HEK293T (cell line): ENCODE data around the gene APOL1.
"Not testable (repeated sequence)": the region's sequence is repeated elsewhere in the genome, so short reads cannot be mapped to it uniquely, and the experiment has no call there.

Experiments used
- CTCF ChIA-PET: fragments of 350-600 bp; formaldehyde crosslinking; extraction: SDS; loops from one replicate; lab custom pipeline; 2021; ENCODE audit warnings: antibody characterized with exemption, inconsistent platforms; lab: Yijun Ruan, JAX
- POLR2A ChIA-PET: fragments of 350-600 bp; formaldehyde crosslinking; extraction: SDS; loops from one replicate; lab custom pipeline; 2020; ENCODE audit warnings: antibody characterized with exemption, inconsistent platforms; lab: Yijun Ruan, JAX
- DNase-seq: peaks from one replicate; pipeline ENCODE4 v3.0.0; 2012; ENCODE audit warnings: mixed read lengths; ENCODE audit errors: extremely low spot score
- ARNT ChIP-seq: fragments of 450-650 bp; IDR thresholded peaks from 2 replicates; pipeline ENCODE4 v1.6.1; 2017; ENCODE audit warnings: mild to moderate bottlenecking
- BHLHE40 ChIP-seq: fragments of 450-650 bp; IDR thresholded peaks from 2 replicates; pipeline ENCODE4 v1.6.1; 2016; ENCODE audit warnings: mild to moderate bottlenecking, moderate library complexity, borderline replicate concordance
- CTBP1 ChIP-seq: fragments of 450-650 bp; IDR thresholded peaks from 2 replicates; pipeline ENCODE4 v1.6.1; 2016; ENCODE audit warnings: borderline replicate concordance
- ELF4 ChIP-seq: fragments of 450-650 bp; IDR thresholded peaks from 2 replicates; pipeline ENCODE4 v1.6.1; 2017; ENCODE audit warnings: antibody characterized with exemption
- FOXA1 ChIP-seq: fragments of 450-650 bp; IDR thresholded peaks from 2 replicates; pipeline ENCODE4 v1.6.1; 2016; ENCODE audit warnings: mild to moderate bottlenecking
- FOXK2 ChIP-seq: fragments of 450-650 bp; IDR thresholded peaks from 2 replicates; pipeline ENCODE4 v1.6.1; 2016; ENCODE audit warnings: mild to moderate bottlenecking
- FOXM1 ChIP-seq: fragments of 450-650 bp; IDR thresholded peaks from 2 replicates; pipeline ENCODE4 v1.6.1; 2017; ENCODE audit warnings: mild to moderate bottlenecking, borderline replicate concordance
- HDGF ChIP-seq: fragments of 450-650 bp; IDR thresholded peaks from 2 replicates; pipeline ENCODE4 v1.6.1; 2017; ENCODE audit warnings: antibody characterized with exemption, borderline replicate concordance
- L3MBTL2 ChIP-seq: fragments of 450-650 bp; conservative IDR thresholded peaks from 2 replicates; pipeline ENCODE4 v1.6.1; 2016; ENCODE audit warnings: mild to moderate bottlenecking
- LEF1 ChIP-seq: fragments of 450-650 bp; IDR thresholded peaks from 2 replicates; pipeline ENCODE4 v1.6.1; 2017; ENCODE audit warnings: mild to moderate bottlenecking, borderline replicate concordance
- NFRKB ChIP-seq: fragments of 450-650 bp; IDR thresholded peaks from 2 replicates; pipeline ENCODE4 v1.6.1; 2016; ENCODE audit warnings: mild to moderate bottlenecking, moderate library complexity
- PKNOX1 ChIP-seq: fragments of 450-650 bp; IDR thresholded peaks from 2 replicates; pipeline ENCODE4 v1.6.1; 2016
- SP1 ChIP-seq: fragments of 450-650 bp; IDR thresholded peaks from 2 replicates; pipeline ENCODE4 v1.6.1; 2017
- SUZ12 ChIP-seq: fragments of 450-650 bp; IDR thresholded peaks from 2 replicates; pipeline ENCODE4 v1.6.1; 2016; ENCODE audit warnings: mild to moderate bottlenecking
- TARDBP ChIP-seq: fragments of 450-650 bp; IDR thresholded peaks from 2 replicates; pipeline ENCODE4 v1.6.1; 2016
- ZNF384 ChIP-seq: fragments of 450-650 bp; IDR thresholded peaks from 2 replicates; pipeline ENCODE4 v1.6.1; 2016

The APOL1 gene

GRCh38 chr22:36267058-36267457 lies 14.1 kb downstream of the APOL1 start:
- no peak for DNase-seq
- POLR2A ChIA-PET = no interaction called here
- TF ChIP-seq SUZ12 = no peak
- no peak for TF ChIP-seq ELF4
- no peak for TF ChIP-seq SP1
- no peak for TF ChIP-seq BHLHE40
- CTCF ChIA-PET = interaction anchor here (1.5 kb wide), 1 partner anchor 23 kb away, joined by 3 read pairs; no protein-coding TSS in a partner anchor

GRCh38 chr22:36267896-36268485 lies 15.1 kb downstream of the APOL1 start:
- ChIA-PET CTCF (interaction anchor here (1.5 kb wide), 1 partner anchor 24 kb away, joined by 3 read pairs; no protein-coding TSS in a partner anchor), POLR2A (no interaction called here)
- DNase-seq = no peak
- TF ChIP-seq ARNT = no peak
- no peak for TF ChIP-seq SP1
- no peak for TF ChIP-seq SUZ12
- no peak for TF ChIP-seq ELF4
- no peak for TF ChIP-seq FOXM1
- TF ChIP-seq LEF1 = no peak
- no peak for TF ChIP-seq PKNOX1

GRCh38 chr22:36271231-36271630 lies 18.3 kb downstream of the APOL1 start:
- DNase-seq, POLR2A ChIA-PET, CTCF ChIA-PET: not testable (repeated sequence)

GRCh38 chr22:36271951-36272350 lies 19.0 kb downstream of the APOL1 start:
- CTCF ChIA-PET, DNase-seq: not testable (repeated sequence)
- POLR2A ChIA-PET = interaction anchor here (1.0 kb wide), 1 partner anchor 33 kb away, joined by 3 read pairs; the partner anchor contains the start of gene APOL2

GRCh38 chr22:36274531-36274930 lies 21.6 kb downstream of the APOL1 start:
- POLR2A ChIA-PET = no interaction called here

GRCh38 chr22:36277482-36278291 lies 24.8 kb downstream of the APOL1 start:
- peak; percentile 80 for DNase-seq

More at GRCh38 chr22:36274531-36274930, 21.6 kb downstream of the APOL1 start:
- DNase-seq = no peak
- CTCF ChIA-PET = interaction anchor here (0.6 to 0.7 kb wide), 2 partner anchors 97 to 542 kb away, joined by 3 to 7 read pairs; no protein-coding TSS in a partner anchor
- no peak for TF ChIP-seq PKNOX1
- TF ChIP-seq ELF4 = no peak
- no peak for TF ChIP-seq ARNT
- no peak for TF ChIP-seq CTBP1
- TF ChIP-seq SP1 = no peak

GRCh38 chr22:36279219-36279666 lies 26.3 kb downstream of the APOL1 start:
- ChIA-PET POLR2A (no interaction called here), CTCF (interaction anchor here (1.3 kb wide), 1 partner anchor 57 kb away, joined by 4 read pairs; no protein-coding TSS in a partner anchor)
- no peak for DNase-seq
- TF ChIP-seq L3MBTL2 (no peak), HDGF (no peak), BHLHE40 (no peak), ARNT (no peak), FOXM1 (no peak), ELF4 (no peak), ZNF384 (no peak), SUZ12 (no peak), FOXA1 (no peak), NFRKB (no peak), CTBP1 (no peak), SP1 (no peak), LEF1 (no peak), TARDBP (no peak), FOXK2 (no peak), PKNOX1 (no peak)

More at GRCh38 chr22:36277482-36278291, 24.8 kb downstream of the APOL1 start:
- ChIA-PET POLR2A (no interaction called here), CTCF (interaction anchor here (0.7 to 1.5 kb wide), 7 partner anchors 9 to 97 kb away, joined by 3 to 6 read pairs (median 4); no protein-coding TSS in a partner anchor)
- TF ChIP-seq CTBP1 = no peak
- TF ChIP-seq FOXA1 = no peak
- TF ChIP-seq BHLHE40 = no peak
- TF ChIP-seq NFRKB = no peak
- no peak for TF ChIP-seq HDGF
- TF ChIP-seq SUZ12 = no peak
- no peak for TF ChIP-seq LEF1
- TF ChIP-seq SP1 = no peak
- no peak for TF ChIP-seq ELF4
- no peak for TF ChIP-seq L3MBTL2
- no peak for TF ChIP-seq ARNT
- TF ChIP-seq PKNOX1 = no peak
- no peak for TF ChIP-seq FOXK2
- no peak for TF ChIP-seq FOXM1
- no peak for TF ChIP-seq TARDBP
- no peak for TF ChIP-seq ZNF384
